GM21360 (cell line): ENCODE measurements around the gene LPCAT1.
"Not testable (repeated sequence)": the region's sequence is repeated elsewhere in the genome, so short reads cannot be mapped to it uniquely, and the experiment has no call there.

Experiments used
- ATAC-seq: cut with Tn5 transposase; IDR thresholded peaks from one replicate; pipeline ENCODE4 v1.9.1; 2021; ENCODE audit warnings: mild to moderate bottlenecking, moderate library complexity; ENCODE audit not compliant: unreplicated experiment

The LPCAT1 gene

GRCh38 chr5:1468629-1469527 is 54.9 kb downstream of the LPCAT1 start:
- ATAC-seq: no peak

GRCh38 chr5:1468247-1468612 is 55.5 kb downstream of the LPCAT1 start:
- no peak for ATAC-seq

GRCh38 chr5:1467341-1468246 is 56.2 kb downstream of the LPCAT1 start:
- ATAC-seq: no peak

GRCh38 chr5:1466631-1467265 is 57.0 kb downstream of the LPCAT1 start:
- no peak for ATAC-seq

GRCh38 chr5:1465966-1466471 is 57.7 kb downstream of the LPCAT1 start:
- no peak for ATAC-seq

- no peak for ATAC-seq
Observed at GRCh38 chr5:1465117-1465516, 58.6 kb downstream of the LPCAT1 start.

GRCh38 chr5:1464511-1464910 is 59.2 kb downstream of the LPCAT1 start:
- no peak for ATAC-seq

GRCh38 chr5:1464096-1464446 is 59.7 kb downstream of the LPCAT1 start:
- no peak for ATAC-seq

- no peak for ATAC-seq
Observed at GRCh38 chr5:1463326-1464095, 60.2 kb downstream of the LPCAT1 start.

- ATAC-seq: no peak
Observed at GRCh38 chr5:1462358-1462757, 61.4 kb downstream of the LPCAT1 start.

GRCh38 chr5:1461396-1461795 is 62.4 kb downstream of the LPCAT1 start:
- no peak for ATAC-seq

- no peak for ATAC-seq
Observed at GRCh38 chr5:1460054-1460682, 63.6 kb downstream of the LPCAT1 start.

- ATAC-seq: not testable (repeated sequence)
Observed at GRCh38 chr5:1459435-1459834, 64.3 kb downstream of the LPCAT1 start.

GRCh38 chr5:1456110-1456881 is 67.5 kb downstream of the LPCAT1 start:
- not testable (repeated sequence) for ATAC-seq

- ATAC-seq: no peak
Observed at GRCh38 chr5:1453613-1454012, 70.1 kb downstream of the LPCAT1 start.

GRCh38 chr5:1449081-1449630 is 74.6 kb downstream of the LPCAT1 start:
- ATAC-seq: no peak

- no peak for ATAC-seq
Observed at GRCh38 chr5:1448511-1449011, 75.2 kb downstream of the LPCAT1 start.

GRCh38 chr5:1447671-1448361 is 75.9 kb downstream of the LPCAT1 start:
- no peak for ATAC-seq
